GM18517 (cell line): Measurements from ENCODE around the gene CD48.
"Not testable (repeated sequence)": the region's sequence is repeated elsewhere in the genome, so short reads cannot be mapped to it uniquely, and the experiment has no call there.

Experiments used
- ATAC-seq: cut with Tn5 transposase; IDR thresholded peaks from one replicate; pipeline ENCODE4 v1.9.1; 2021; ENCODE audit warnings: mild to moderate bottlenecking, moderate library complexity; ENCODE audit not compliant: unreplicated experiment

CD48 gene

DNA sequence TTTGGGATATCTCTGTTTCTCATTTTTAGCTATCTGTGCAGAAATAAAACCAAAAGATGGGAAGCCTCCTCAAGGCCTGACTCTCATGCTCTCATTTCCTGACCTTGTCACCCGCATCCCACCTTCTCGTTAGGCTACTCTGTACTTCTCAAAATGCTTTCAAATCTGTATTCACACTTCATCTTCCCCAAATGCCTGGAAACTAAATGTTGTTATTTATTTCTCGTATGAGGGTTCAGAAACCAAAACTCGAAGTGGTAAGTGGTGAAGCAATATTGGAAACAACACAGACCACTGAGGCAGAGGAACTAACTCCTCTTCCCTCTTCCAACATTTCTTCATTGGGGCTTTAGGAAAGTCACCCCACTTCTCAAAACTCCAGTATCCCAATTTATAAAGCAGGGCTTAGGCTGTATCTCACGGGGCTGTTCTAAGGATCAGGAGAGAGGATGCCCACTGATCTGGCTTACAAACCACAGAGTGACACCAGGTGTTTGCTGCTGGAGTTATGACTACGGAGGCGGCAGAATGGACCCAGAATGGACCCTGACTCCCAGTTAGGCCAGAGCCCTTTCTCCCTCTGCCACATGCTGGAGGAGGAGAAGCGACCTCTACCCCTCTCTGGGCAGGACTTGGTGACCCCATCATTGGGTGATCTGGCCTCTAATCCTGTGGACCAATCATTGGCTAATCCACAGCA lies 31.0 kb upstream of the CD48 start:
- ATAC-seq = no peak

DNA sequence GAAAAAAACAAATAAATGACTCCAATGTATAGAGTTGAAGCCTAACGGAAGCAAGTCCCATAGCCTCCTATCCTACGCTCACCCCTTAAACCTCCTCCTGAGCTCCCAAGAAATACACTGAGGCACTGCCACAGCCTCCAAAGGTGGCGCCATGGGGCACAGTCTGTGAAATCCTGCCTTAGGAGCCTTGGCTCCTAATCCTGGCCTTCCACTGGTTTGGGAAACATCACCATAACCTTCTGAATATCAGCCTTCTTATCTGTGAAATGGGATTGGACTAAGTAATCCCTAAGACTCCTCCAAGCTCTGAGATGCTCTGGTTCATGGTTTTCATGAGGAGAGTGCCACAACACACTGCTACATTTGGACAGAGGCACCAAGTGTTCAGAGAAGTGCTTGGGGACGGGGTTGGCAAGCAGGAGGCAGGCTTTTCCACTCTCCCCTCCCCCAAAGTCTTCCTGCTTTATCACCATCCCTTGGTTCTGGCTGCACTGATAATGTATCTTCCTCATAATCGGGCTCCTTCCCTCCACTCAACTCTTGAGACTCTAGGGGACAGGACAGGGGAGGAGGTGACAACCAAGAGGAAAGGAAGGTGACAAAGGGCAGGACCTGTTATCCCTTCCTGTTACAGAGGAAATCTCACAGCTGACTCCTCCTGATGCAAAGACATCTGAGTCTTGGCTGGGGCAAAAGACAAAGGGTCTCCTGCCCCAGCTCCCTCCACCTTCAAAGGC lies 30.2 kb upstream of the CD48 start:
- no peak for ATAC-seq

GRCh38 chr1:160741092-160741501 lies 29.5 kb upstream of the CD48 start:
- ATAC-seq = no peak

DNA sequence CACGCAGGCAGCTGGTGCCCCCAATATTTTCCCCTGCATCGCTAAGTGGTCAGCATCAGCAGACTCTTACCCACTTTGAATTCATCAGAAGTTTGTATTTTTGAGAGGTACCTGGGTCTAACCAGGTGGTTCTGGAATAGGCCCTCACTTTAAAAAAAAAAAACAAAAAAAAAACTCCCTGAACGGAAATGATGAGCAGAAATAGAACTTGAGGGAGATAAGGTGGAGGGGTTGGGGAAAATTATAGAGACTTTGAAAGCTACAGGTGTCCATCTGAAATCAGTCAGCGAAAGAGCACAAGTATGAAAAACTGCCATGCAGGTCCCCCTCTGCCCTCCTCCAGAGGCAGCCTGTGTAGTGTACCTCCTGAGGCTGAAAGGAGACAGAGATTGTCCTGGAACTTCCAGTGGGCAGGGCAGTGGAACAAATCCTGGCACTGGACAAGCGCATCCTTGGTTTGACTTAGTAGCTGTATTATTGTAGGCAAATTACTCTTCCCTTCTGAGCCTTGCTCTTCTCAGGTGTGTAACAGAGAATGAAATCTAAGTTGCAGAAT lies 28.6 kb upstream of the CD48 start:
- no peak for ATAC-seq

DNA sequence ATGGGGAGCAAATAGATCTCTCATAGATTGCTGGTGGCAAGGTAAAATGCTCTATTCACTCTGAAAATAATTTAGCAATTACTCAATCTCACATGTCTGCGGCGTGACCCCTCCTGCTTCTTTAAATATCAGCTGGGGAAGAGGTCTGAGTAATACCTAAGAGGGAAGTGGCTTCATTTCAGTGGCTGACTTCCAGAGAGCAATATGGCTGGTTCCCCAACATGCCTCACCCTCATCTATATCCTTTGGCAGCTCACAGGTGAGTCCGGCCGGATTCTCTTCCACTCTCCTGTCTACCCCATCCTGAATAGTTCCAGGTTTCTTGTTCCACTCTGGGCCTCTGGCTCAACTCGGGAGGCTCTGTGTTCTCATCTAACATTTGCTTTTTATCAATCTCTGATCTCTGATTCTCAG lies 27.5 kb upstream of the CD48 start, which contains the start of gene SLAMF7:
TSS of gene SLAMF7 (plus strand) at position 150 of the 414 bp plus-strand sequence. CDS start at position 205, 55 bp downstream.
- ATAC-seq = peak; percentile 57

- no peak for ATAC-seq
Measured at GRCh38 chr1:160738271-160738670, 26.6 kb upstream of the CD48 start.

- no peak for ATAC-seq
Measured at GRCh38 chr1:160734301-160734700, 22.7 kb upstream of the CD48 start.

GRCh38 chr1:160733898-160734297 lies 22.3 kb upstream of the CD48 start:
- ATAC-seq = no peak

DNA sequence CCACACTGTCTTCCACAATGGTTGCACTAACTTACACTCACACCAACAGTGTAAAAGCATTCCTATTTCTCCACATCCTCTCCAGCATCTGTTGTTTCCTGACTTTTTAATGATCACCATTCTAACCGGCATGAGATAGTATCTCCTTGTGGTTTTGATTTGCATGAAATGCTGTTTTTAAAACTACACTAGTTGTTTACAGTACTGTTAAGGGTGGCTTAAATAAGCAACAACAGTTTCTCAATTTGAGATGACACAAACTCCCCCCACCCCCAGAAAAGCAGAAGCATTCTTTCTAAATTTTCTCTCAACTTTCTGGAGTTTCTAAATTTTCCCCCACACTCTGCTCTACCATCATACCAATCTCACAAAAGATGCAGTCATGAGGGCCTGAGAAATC lies 20.4 kb upstream of the CD48 start:
- peak; percentile 53 for ATAC-seq

DNA sequence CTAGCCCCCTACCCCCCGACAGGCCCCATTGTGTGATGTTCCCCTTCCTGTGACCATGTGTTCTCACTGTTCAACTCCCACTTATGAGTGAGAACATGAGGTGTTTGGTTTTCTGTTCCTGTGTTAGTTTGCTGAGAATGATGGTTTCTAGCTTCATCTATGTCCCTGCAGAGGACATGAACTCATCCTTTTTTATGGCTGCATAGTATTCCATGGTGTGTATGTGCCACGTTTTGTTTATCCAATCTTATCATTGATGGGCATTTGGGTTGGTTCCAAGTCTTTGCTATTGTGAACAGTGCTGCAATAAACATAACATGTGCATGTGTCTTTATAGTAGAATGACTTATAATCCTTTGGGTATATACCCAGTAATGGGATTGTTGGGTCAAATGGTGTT lies 19.9 kb upstream of the CD48 start:
- not testable (repeated sequence) for ATAC-seq

DNA sequence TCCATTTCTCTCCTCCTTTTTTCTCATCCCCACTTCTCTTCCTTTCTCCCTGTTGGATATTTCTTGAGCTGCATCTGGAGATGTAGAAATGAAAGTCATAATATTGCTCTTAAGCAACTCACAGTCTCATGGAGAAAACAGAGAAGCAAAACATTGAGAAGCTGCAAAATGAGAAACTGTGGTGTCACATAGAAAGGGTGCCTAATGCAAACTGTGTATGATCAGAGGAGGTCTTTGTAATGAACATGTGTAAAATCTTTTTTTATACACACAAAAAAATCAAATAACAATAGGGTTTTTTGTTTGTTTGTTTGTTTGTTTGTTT lies 15.7 kb upstream of the CD48 start:
- no peak for ATAC-seq

DNA sequence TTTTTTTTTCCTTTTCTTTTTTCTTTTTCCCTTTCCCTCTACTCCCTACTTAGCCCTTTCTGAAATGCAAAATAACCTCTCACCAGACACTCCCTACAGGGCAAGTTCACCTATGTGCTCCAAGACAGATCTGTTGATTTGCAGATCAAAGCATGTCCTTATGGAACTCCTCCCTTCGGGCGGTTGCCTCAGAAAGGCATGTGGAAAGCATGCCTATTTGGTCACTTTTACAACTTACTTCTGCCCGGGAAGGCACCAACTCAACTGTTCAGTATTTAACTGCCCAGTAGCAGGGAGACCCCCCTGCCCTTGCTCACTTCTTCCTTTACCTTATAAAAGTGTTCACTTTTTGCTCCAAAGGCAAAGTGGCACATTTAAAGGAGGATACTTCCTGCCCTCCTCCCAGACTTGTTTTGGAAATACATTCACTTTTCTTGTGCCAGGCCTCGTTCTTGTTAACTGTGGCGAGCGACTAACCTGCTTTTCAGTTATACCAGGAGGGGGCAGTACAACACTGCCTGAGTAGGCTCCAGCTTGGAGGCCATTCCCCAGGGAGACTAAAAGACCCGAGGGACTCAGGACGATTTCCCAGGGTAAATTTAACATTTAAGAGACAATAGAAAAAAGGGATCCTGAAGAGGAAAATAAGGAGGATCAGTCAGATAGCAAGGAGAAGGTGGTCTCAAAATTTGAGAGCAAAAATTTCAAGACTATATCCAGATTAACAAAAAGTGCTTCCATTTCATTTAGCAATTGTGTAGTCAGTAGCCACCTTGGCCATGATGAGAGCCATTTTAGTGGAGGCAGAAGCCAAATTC lies 15.1 kb upstream of the CD48 start:
- ATAC-seq = peak; percentile 51

DNA sequence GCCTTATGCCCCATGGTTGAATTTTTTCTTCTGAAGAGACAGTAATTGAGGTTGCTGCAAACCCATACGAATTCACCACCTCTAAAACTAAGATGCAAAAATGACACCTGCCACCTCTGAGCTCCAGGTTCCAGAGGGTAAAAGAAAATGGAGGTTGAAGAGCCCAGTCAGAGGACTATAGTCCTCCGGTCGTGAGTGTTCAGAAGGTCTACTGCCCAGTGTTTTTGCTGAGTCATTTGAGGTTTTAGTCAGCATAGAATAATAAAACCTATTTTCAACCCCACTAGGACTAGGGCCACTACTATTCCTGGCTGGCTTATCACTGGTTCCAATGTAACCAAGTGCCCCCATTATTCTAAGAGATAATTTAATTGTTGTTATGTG lies 14.5 kb upstream of the CD48 start:
- no peak for ATAC-seq

DNA sequence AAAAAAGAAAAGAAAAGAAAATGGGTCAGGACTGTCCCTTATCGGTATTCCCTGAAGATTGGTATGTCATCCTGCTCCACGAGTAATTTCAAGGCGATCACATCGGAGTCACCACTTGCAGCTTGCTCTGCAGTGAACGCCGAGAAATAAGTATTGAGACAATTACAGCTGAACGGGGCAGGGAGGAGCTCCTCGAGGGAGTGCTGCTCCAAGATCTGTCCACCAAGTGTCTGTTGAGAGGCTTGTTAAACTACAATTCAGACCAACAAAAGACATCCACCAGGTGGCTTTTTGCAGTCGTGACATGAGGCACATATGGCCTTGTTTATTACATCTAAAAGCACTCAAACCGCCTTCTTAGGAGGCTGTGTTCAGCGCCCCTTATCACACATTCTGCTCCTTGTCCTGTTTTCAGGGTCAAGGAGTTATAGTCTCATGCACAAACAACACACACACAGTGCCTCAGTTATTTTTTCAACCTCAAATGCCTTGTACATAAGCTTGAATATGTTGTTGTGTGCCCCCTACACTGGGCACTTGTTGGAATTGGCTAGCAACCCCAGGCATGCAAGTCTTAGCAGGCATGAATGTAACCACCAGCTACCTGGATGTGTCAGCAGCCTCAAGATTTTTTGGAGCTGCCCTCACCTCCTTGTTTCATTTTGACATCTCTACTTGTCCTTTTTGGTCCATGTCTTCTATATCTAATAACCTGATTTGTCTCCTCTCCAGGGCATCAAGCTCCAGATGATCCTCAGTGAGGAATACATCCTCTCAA lies 13.0 kb upstream of the CD48 start:
- ATAC-seq = no peak

DNA sequence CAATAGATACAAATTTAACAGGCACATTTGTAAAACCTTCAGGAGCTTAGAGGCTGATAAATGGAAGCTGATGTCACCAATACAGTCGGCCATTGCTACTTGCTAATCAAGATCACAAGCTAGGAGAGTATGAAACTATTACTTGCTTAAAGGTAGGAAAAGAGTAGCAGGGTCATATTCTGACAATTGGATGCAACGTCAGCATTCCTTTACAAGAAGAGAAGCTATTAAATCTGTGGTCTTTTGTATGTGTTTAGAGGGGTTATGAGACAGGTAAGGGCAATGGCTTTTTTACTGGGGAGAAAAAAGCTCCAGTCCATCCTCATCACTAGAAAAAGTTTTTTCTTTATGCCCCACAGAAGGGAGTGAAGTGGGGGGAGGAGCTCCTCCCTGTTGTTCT lies 11.7 kb upstream of the CD48 start:
- no peak for ATAC-seq

DNA sequence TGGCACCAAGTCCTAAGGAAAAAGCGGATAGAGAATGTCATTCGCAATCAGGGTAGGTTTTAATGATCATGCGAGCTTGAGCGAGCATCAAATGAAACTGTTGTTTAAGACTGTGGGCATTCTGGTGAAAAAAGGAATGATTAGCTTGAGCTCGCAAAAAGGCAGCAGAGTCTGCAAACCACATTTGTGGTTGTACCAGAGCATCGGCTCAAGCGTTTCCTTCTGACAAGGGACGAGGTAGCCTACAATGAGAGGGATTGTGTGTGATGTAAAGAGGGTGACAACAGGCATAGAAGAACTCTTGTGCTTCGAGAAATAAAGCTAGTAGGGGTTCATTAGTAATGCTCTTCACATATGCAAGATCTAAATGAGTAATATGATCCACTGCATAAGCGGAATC lies 11.1 kb upstream of the CD48 start:
- ATAC-seq = no peak

- no peak for ATAC-seq
Measured at GRCh38 chr1:160721473-160721872, 9.9 kb upstream of the CD48 start.

DNA sequence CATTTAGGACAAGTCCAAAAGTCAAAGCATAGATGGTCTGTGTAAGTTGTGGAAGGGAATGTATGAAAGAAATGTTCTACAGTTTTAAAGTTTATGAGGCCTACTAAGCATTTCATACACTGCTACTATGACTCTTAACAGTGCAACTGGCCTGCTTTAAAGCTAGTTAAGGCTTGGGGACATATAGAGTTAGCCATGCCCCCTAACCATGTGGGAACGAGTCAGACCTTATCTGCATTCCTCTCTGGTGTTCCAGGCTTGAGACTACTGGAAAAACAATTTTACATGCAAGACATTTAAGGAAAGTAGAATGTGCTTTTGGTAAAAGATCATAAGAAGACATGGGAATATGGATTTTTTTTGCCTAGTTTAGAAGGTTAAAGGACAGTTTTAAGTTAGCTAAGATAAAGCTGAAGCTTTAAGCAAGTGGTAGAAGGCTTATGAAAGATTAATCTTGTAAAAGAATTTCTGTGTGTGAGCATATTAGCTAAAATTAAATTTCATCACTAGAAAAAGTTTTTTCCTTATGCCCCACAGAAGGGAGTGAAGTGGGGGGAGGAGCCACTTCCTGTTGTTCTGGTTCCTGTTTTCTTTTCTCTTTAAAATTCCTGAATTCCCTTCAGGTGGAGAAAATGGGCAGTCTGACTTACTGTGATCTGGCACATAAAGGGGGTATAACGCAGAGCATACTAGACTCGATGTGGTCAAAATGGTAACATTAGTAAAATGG lies 8.9 kb upstream of the CD48 start:
- no peak for ATAC-seq

- ATAC-seq = no peak
Measured at GRCh38 chr1:160718210-160718609, 6.6 kb upstream of the CD48 start.

DNA sequence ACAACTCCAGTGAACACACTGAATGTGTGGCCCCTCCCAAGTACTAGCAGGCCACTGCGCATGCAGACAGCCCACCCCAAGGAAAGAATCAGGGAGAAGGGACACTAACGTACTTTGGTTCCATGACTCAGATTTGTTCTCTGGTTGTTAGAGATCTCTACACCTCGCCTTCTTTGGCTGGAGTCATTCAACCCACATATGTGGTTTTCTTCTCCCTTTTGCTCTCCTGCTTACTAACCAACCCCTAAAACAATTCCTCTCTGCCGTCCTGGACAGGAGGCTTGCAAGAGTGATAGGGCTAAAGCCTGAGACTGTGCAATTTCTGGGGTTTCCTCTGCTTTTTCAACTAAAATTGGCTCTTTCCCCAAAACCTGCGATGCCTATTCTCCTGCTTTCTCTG lies 5.7 kb upstream of the CD48 start:
- ATAC-seq = no peak
